Neural cell (in vitro differentiated cells): ENCODE results near the gene NRL. TPM values are rescaled to one million over a fixed set of nuclear protein-coding genes. Genes with fewer than 3 reads are reported as not detected.

ENCODE experiments used
- H2AFZ ChIP-seq: fragments of 200-600, 300-800 bp; sonication (generic), shearing (Covaris generic); 2 replicates; pipeline ENCODE4 v1.6.0; 2014; ENCODE audit warnings: low read depth, mild to moderate bottlenecking, antibody characterized with exemption, low read length, moderate library complexity
- H3F3A ChIP-seq: fragments of 200-600 bp; shearing (Covaris generic); 2 replicates; pipeline ENCODE4 v1.6.1; 2016; ENCODE audit warnings: mild to moderate bottlenecking, moderate library complexity, mixed read lengths, antibody characterized with exemption, low read length; ENCODE audit not compliant: insufficient read depth, poor library complexity, severe bottlenecking
- H3K27ac ChIP-seq: fragments of 200-600, 300-800 bp; sonication (generic), shearing (Covaris generic); 2 replicates; pipeline ENCODE4 v1.5.1; 2014; ENCODE audit warnings: mild to moderate bottlenecking, low read length, moderate library complexity
- H3K27me3 ChIP-seq: fragments of 300-800, 200-600 bp; sonication (generic), shearing (Covaris generic); 2 replicates; pipeline ENCODE4 v1.6.0; 2014; ENCODE audit warnings: mild to moderate bottlenecking, low read depth, low read length, moderate library complexity; ENCODE audit not compliant: insufficient read depth
- H3K36me3 ChIP-seq: fragments of 300-800, 200-600 bp; sonication (generic), shearing (Covaris generic); 2 replicates; pipeline ENCODE4 v1.5.1; 2014; ENCODE audit warnings: mild to moderate bottlenecking, antibody characterized with exemption, low read length, moderate library complexity; ENCODE audit not compliant: insufficient read depth
- H3K4me2 ChIP-seq: fragments of 300-800, 200-600 bp; sonication (generic), shearing (Covaris generic); 2 replicates; pipeline ENCODE4 v1.6.0; 2014; ENCODE audit warnings: mild to moderate bottlenecking, low read length
- H3K4me3 ChIP-seq: fragments of 300-800, 200-600 bp; sonication (generic), shearing (Covaris generic); 2 replicates; pipeline ENCODE4 v1.5.1; 2014; ENCODE audit warnings: mild to moderate bottlenecking, low read length, moderate library complexity
- H3K79me2 ChIP-seq: fragments of 200-600 bp; shearing (Covaris generic); replicated peaks from 2 replicates; pipeline ENCODE4 v1.6.0; 2014; ENCODE audit warnings: mild to moderate bottlenecking, low read length, moderate library complexity; ENCODE audit not compliant: insufficient read depth
- H3K9ac ChIP-seq: fragments of 300-800, 200-600 bp; sonication (generic), shearing (Covaris generic); 2 replicates; pipeline ENCODE4 v1.6.1; 2016; ENCODE audit warnings: mild to moderate bottlenecking, low read length, mixed read lengths
- H3K9me2 ChIP-seq: fragments of 200-600 bp; shearing (Covaris generic); 2 replicates; pipeline ENCODE4 v1.6.1; 2016; ENCODE audit warnings: mild to moderate bottlenecking, low read length, mixed read lengths; ENCODE audit not compliant: insufficient read depth
- H3K9me3 ChIP-seq: fragments of 200-600, 300-800 bp; sonication (generic), shearing (Covaris generic); 2 replicates; pipeline ENCODE4 v1.6.1; 2016; ENCODE audit warnings: mild to moderate bottlenecking, mixed run types, low read length, moderate library complexity, mixed read lengths
- H4K20me1 ChIP-seq: fragments of 200-600 bp; shearing (Covaris generic); 2 replicates; pipeline ENCODE4 v1.6.1; 2016; ENCODE audit warnings: mild to moderate bottlenecking, mixed run types; ENCODE audit not compliant: insufficient read depth
- EP300 ChIP-seq: fragments of 450-650 bp; conservative IDR thresholded peaks from 2 replicates; pipeline ENCODE4 v1.6.1; 2014; ENCODE audit warnings: antibody characterized with exemption, mild to moderate bottlenecking, moderate library complexity; ENCODE audit not compliant: poor library complexity, severe bottlenecking
- EZH2 ChIP-seq: fragments of 200-600, 300-800 bp; shearing (Covaris generic), sonication (generic); IDR thresholded peaks from 2 replicates; pipeline ENCODE4 v1.6.1; 2014; ENCODE audit warnings: antibody characterized with exemption, low read length, borderline replicate concordance, mild to moderate bottlenecking; ENCODE audit not compliant: insufficient read depth, poor library complexity, severe bottlenecking
- MXI1 ChIP-seq: fragments of 450-650 bp; conservative IDR thresholded peaks from 2 replicates; pipeline ENCODE4 v1.6.1; 2014; ENCODE audit warnings: antibody characterized with exemption, mild to moderate bottlenecking; ENCODE audit not compliant: poor library complexity, severe bottlenecking
- POLR2AphosphoS5 ChIP-seq: IDR thresholded peaks from 2 replicates; pipeline ENCODE4 v1.6.1; 2012
- RAD21 ChIP-seq: fragments of 450-650 bp; conservative IDR thresholded peaks from 2 replicates; pipeline ENCODE4 v1.6.1; 2014; ENCODE audit warnings: antibody characterized with exemption, mild to moderate bottlenecking, moderate library complexity
- SMC3 ChIP-seq: fragments of 450-650 bp; conservative IDR thresholded peaks from 2 replicates; pipeline ENCODE4 v1.6.1; 2014; ENCODE audit warnings: antibody characterized with exemption, mild to moderate bottlenecking, moderate library complexity; ENCODE audit not compliant: poor library complexity
- TAF1 ChIP-seq: IDR thresholded peaks from 2 replicates; pipeline ENCODE4 v1.6.1; 2012; ENCODE audit warnings: low read depth
- polyA plus RNA-seq: library from polyadenylated mRNA; depleted of rRNA; stranded (reverse); fragments of >200 nt; gene quantifications from 2 replicates; pipeline ENCODE4 v1.2.3, GENCODE V29; 2014
- TF ChIP-seq, protein P1 (sequence below): IDR thresholded peaks from 2 replicates; pipeline ENCODE4 v1.6.1; 2012; ENCODE audit warnings: borderline replicate concordance
- TF ChIP-seq, protein P2 (sequence below): fragments of 450-650 bp; IDR thresholded peaks from 2 replicates; pipeline ENCODE4 v1.5.1; 2014; ENCODE audit warnings: antibody characterized with exemption, mild to moderate bottlenecking, moderate library complexity; ENCODE audit not compliant: poor library complexity, severe bottlenecking

The NRL gene
- polyA plus RNA-seq, 1 donor from 2014 or later = 9.5 TPM

DNA sequence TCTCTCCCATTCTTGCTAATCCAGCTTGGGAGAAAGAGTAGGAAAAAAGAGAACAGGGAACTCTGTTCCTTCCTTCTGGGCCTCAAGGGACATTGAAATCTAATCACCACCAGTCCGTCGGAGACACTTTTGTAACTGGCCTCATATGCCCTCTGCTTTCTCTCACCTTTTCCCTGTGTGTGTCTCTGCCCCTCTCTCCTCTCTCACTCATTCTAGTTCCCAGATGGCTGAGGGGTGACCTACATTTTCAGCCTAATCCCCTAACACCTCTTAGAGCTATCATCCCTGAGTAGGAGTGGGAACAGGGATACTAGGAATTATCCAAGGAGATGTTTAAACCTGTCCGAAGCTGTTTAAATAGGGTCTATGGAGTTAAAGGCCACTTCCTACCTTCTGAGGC, 29.5 kb downstream of the NRL start:
- Histone ChIP-seq H3K27ac (no peak overlapping the region), H3K9me3 (no peaks in the 10 kb centered on the region), H4K20me1 (no peaks in the 10 kb centered on the region), H3K4me2 (no peak overlapping the region), H3F3A (no peaks in the 10 kb centered on the region), H3K9me2 (no peaks in the 10 kb centered on the region), H3K9ac (no peak overlapping the region), H3K79me2 (no peaks in the 10 kb centered on the region), H2AFZ (no peak overlapping the region), H3K36me3 (no peaks in the 10 kb centered on the region), H3K4me3 (no peak overlapping the region), H3K27me3 (no peaks in the 10 kb centered on the region)
- TF ChIP-seq, protein P1, sequence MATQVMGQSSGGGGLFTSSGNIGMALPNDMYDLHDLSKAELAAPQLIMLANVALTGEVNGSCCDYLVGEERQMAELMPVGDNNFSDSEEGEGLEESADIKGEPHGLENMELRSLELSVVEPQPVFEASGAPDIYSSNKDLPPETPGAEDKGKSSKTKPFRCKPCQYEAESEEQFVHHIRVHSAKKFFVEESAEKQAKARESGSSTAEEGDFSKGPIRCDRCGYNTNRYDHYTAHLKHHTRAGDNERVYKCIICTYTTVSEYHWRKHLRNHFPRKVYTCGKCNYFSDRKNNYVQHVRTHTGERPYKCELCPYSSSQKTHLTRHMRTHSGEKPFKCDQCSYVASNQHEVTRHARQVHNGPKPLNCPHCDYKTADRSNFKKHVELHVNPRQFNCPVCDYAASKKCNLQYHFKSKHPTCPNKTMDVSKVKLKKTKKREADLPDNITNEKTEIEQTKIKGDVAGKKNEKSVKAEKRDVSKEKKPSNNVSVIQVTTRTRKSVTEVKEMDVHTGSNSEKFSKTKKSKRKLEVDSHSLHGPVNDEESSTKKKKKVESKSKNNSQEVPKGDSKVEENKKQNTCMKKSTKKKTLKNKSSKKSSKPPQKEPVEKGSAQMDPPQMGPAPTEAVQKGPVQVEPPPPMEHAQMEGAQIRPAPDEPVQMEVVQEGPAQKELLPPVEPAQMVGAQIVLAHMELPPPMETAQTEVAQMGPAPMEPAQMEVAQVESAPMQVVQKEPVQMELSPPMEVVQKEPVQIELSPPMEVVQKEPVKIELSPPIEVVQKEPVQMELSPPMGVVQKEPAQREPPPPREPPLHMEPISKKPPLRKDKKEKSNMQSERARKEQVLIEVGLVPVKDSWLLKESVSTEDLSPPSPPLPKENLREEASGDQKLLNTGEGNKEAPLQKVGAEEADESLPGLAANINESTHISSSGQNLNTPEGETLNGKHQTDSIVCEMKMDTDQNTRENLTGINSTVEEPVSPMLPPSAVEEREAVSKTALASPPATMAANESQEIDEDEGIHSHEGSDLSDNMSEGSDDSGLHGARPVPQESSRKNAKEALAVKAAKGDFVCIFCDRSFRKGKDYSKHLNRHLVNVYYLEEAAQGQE = no peak
- TF ChIP-seq TAF1 (no peak), POLR2AphosphoS5 (no peak)

DNA sequence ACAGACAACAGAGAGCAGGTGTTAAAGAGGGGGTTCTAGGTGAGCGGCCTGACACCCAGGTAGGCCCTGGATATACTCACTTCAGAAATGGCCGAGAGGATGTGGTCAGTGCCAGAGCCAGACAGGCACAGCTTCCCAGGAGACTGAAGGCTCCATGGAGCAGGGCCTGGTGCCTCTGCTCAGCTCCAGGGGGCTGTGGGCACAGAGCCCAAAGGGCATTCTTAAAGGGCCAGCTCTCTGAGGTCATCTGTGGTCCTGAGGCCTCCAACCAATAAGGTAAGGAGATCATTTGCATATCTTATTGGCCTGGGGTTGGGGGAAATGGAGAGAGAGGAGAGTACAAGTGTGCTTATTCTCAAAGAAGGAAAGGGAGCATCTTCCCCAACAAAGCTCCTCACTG, 30.3 kb downstream of the NRL start:
- Histone ChIP-seq H3K4me3 (no peak overlapping the region), H3K27me3 (no peaks in the 10 kb centered on the region), H3K9me3 (no peaks in the 10 kb centered on the region), H3F3A (no peaks in the 10 kb centered on the region), H3K4me2 (no peak overlapping the region), H3K36me3 (no peaks in the 10 kb centered on the region), H3K9me2 (no peaks in the 10 kb centered on the region), H3K9ac (no peak overlapping the region), H3K79me2 (no peaks in the 10 kb centered on the region), H4K20me1 (no peaks in the 10 kb centered on the region), H3K27ac (no peak overlapping the region), H2AFZ (no peak overlapping the region)
- TF ChIP-seq RAD21 (no peak), EZH2 (no peak), MXI1 (no peak), TAF1 (no peak), EP300 (no peak)
- TF ChIP-seq, protein P1 = no peak

DNA sequence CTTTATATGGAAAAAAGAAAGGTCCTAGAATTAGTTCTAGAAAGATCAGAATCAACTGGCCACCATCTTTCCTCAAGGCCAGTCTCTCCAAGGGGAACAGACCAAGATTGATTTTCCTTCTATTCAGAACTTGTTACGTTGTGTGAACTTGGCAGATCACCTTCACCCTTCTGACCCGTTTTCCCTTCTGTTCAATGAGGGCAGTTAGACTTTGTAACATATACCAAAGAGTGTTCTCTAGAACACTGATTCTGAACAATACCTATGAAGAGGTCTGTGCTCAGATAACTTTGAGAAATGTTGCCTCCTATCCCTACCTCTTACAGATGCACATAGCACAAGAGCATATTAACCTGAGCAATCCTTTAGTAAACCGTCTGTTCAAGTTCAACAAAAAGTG, 31.3 kb downstream of the NRL start:
- H3K9me2 ChIP-seq = no peaks in the 10 kb centered on the region
- H2AFZ ChIP-seq = no peak overlapping the region
- no peak overlapping the region for H3K27ac ChIP-seq
- peaks cover 3% of the 10 kb centered on the region for H3F3A ChIP-seq
- H3K79me2 ChIP-seq = no peaks in the 10 kb centered on the region
- H3K27me3 ChIP-seq = no peaks in the 10 kb centered on the region
- H3K9ac ChIP-seq = no peak overlapping the region
- no peaks in the 10 kb centered on the region for H3K9me3 ChIP-seq
- H3K36me3 ChIP-seq = no peaks in the 10 kb centered on the region
- H3K4me2 ChIP-seq = no peak overlapping the region
- TF ChIP-seq, protein P2, sequence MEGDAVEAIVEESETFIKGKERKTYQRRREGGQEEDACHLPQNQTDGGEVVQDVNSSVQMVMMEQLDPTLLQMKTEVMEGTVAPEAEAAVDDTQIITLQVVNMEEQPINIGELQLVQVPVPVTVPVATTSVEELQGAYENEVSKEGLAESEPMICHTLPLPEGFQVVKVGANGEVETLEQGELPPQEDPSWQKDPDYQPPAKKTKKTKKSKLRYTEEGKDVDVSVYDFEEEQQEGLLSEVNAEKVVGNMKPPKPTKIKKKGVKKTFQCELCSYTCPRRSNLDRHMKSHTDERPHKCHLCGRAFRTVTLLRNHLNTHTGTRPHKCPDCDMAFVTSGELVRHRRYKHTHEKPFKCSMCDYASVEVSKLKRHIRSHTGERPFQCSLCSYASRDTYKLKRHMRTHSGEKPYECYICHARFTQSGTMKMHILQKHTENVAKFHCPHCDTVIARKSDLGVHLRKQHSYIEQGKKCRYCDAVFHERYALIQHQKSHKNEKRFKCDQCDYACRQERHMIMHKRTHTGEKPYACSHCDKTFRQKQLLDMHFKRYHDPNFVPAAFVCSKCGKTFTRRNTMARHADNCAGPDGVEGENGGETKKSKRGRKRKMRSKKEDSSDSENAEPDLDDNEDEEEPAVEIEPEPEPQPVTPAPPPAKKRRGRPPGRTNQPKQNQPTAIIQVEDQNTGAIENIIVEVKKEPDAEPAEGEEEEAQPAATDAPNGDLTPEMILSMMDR = no peak
- TF ChIP-seq EZH2 = no peak
- TF ChIP-seq SMC3 = no peak
- TF ChIP-seq POLR2AphosphoS5 = no peak
- TF ChIP-seq, protein P1 = no peak
- no peak for TF ChIP-seq EP300
- TF ChIP-seq TAF1 = no peak
- TF ChIP-seq MXI1 = no peak
- TF ChIP-seq RAD21 = no peak
- H4K20me1 ChIP-seq = no peaks in the 10 kb centered on the region
- no peak overlapping the region for H3K4me3 ChIP-seq
